ENCODE results near the gene ADAP2.
"Not testable (repeated sequence)": the region's sequence is repeated elsewhere in the genome, so short reads cannot be mapped to it uniquely, and the experiment has no call there.

GRCh38 chr17:30979919-30980318 lies 58.2 kb downstream of the ADAP2 start:
- not testable (repeated sequence) for TF ChIP-seq CTCF, POLR2A, POLR2AphosphoS5, EP300 (IDR thresholded peaks at IDR 0.05)

Data from stomach (tissue), 4 donors.